HepG2 (cell line): ENCODE results near the gene TLCD3A.

Experiments used
- CCDC6 ChIP-seq: sonication (generic); formaldehyde crosslinking; IDR thresholded peaks from 2 replicates; pipeline ENCODE4 v1.8.1; 2022; ENCODE audit warnings: mild to moderate bottlenecking, missing genetic modification reagents, moderate library complexity
- EZH2 ChIP-seq: conservative IDR thresholded peaks from 2 replicates; pipeline ENCODE4 v1.6.1; 2012; ENCODE audit warnings: mild to moderate bottlenecking, low read depth, low read length, moderate library complexity
- IRF1 ChIP-seq: sonication (generic); formaldehyde crosslinking; IDR thresholded peaks from 2 replicates; pipeline ENCODE4 v1.4.0; 2020; ENCODE audit warnings: low read depth, mild to moderate bottlenecking, missing genetic modification reagents
- MYC ChIP-seq: sonication (generic); formaldehyde crosslinking; IDR thresholded peaks from 2 replicates; pipeline ENCODE4 v1.9.0; 2021; ENCODE audit warnings: missing genetic modification reagents, borderline replicate concordance
- NFE2L1 ChIP-seq: sonication (generic); formaldehyde crosslinking; IDR thresholded peaks from 2 replicates; pipeline ENCODE4 v1.4.0; 2020; ENCODE audit warnings: missing genetic modification reagents, mild to moderate bottlenecking, borderline replicate concordance
- POLR2AphosphoS5 ChIP-seq: IDR thresholded peaks from 2 replicates; pipeline ENCODE4 v1.6.1; 2012; ENCODE audit warnings: low read depth, low read length
- ZNF124 ChIP-seq: sonication (generic); formaldehyde crosslinking; IDR thresholded peaks from 2 replicates; pipeline ENCODE4 v1.4.0; 2020; ENCODE audit warnings: missing genetic modification reagents
- TF ChIP-seq, protein P1 (sequence below): sonication (generic); formaldehyde crosslinking; conservative IDR thresholded peaks from 2 replicates; pipeline ENCODE4 v1.8.0; 2022; ENCODE audit warnings: mild to moderate bottlenecking, moderate library complexity, missing genetic modification reagents

- TF ChIP-seq CCDC6 (CRISPR knock-in tag) (no peak), IRF1 (CRISPR knock-in tag) (no peak), EZH2 (no peak), POLR2AphosphoS5 (no peak), MYC (CRISPR knock-in tag) (no peak), ZNF124 (CRISPR knock-in tag) (no peak), NFE2L1 (CRISPR knock-in tag) (no peak)
- TF ChIP-seq, protein P1, sequence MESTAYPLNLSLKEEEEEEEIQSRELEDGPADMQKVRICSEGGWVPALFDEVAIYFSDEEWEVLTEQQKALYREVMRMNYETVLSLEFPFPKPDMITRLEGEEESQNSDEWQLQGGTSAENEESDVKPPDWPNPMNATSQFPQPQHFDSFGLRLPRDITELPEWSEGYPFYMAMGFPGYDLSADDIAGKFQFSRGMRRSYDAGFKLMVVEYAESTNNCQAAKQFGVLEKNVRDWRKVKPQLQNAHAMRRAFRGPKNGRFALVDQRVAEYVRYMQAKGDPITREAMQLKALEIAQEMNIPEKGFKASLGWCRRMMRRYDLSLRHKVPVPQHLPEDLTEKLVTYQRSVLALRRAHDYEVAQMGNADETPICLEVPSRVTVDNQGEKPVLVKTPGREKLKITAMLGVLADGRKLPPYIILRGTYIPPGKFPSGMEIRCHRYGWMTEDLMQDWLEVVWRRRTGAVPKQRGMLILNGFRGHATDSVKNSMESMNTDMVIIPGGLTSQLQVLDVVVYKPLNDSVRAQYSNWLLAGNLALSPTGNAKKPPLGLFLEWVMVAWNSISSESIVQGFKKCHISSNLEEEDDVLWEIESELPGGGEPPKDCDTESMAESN (CRISPR knock-in tag) = no peak
Observed at GRCh38 chr17:683040-683439, 49.4 kb upstream of the TLCD3A start.
